Measurements from ENCODE around the gene MICA.
"Not testable (repeated sequence)": the region's sequence is repeated elsewhere in the genome, so short reads cannot be mapped to it uniquely, and the experiment has no call there.

The MICA gene

GRCh38 chr6:31416394-31417014, 13.1 kb downstream of the MICA start:
- DNase-seq, result no peak

- no peak for DNase-seq
Observed at GRCh38 chr6:31418251-31418650, 14.9 kb downstream of the MICA start.

GRCh38 chr6:31419842-31420241, 16.4 kb downstream of the MICA start:
- no peak for DNase-seq

- DNase-seq, result no peak
Observed at GRCh38 chr6:31420546-31420945, 17.2 kb downstream of the MICA start.

- DNase-seq, result no peak
Observed at GRCh38 chr6:31422587-31422986, 19.2 kb downstream of the MICA start.

GRCh38 chr6:31423550-31423949, 20.2 kb downstream of the MICA start:
- no peak for DNase-seq

GRCh38 chr6:31426395-31427354, 23.3 kb downstream of the MICA start:
- no peak for DNase-seq

- DNase-seq, result no peak
Observed at GRCh38 chr6:31430449-31430848, 27.1 kb downstream of the MICA start.

GRCh38 chr6:31435051-31435450, 31.7 kb downstream of the MICA start:
- not testable (repeated sequence) for DNase-seq

GRCh38 chr6:31438222-31438621, 34.8 kb downstream of the MICA start:
- DNase-seq, result no peak

- DNase-seq, result no peak
Observed at GRCh38 chr6:31438677-31439076, 35.3 kb downstream of the MICA start.

GRCh38 chr6:31441365-31442267, 38.2 kb downstream of the MICA start:
- peak; percentile 95 for DNase-seq

GRCh38 chr6:31446481-31446880, 43.1 kb downstream of the MICA start:
- no peak for DNase-seq

- DNase-seq, result not testable (repeated sequence)
Observed at GRCh38 chr6:31446999-31447789, 43.8 kb downstream of the MICA start.

GRCh38 chr6:31450751-31451150, 47.4 kb downstream of the MICA start:
- no peak for DNase-seq

GRCh38 chr6:31452859-31453258, 49.5 kb downstream of the MICA start:
- no peak for DNase-seq

- no peak for DNase-seq
Observed at GRCh38 chr6:31453259-31453658, 49.9 kb downstream of the MICA start.

- DNase-seq, result not testable (repeated sequence)
Observed at GRCh38 chr6:31459864-31460263, 56.5 kb downstream of the MICA start.

- DNase-seq, result no peak
Observed at GRCh38 chr6:31460361-31461025, 57.1 kb downstream of the MICA start.

- DNase-seq, result no peak
Observed at GRCh38 chr6:31462026-31462963, 58.9 kb downstream of the MICA start.

Data from stimulated activated CD8-positive, alpha-beta memory T cell treated with anti-CD3 and anti-CD28 coated beads, Interleukin-4, amount 100 ng/mL, for 48 hours (primary cell).